GM18867 (cell line): ENCODE data around the gene FAT2.
"Not testable (repeated sequence)": the region's sequence is repeated elsewhere in the genome, so short reads cannot be mapped to it uniquely, and the experiment has no call there.

Experiments
- ATAC-seq: cut with Tn5 transposase; IDR thresholded peaks from one replicate; pipeline ENCODE4 v1.9.1; 2021; ENCODE audit warnings: mild to moderate bottlenecking, moderate library complexity; ENCODE audit not compliant: unreplicated experiment

The FAT2 gene

GRCh38 chr5:151584057-151584937, 6.8 kb downstream of the FAT2 start:
- ATAC-seq, result no peak

GRCh38 chr5:151581812-151582583, 9.1 kb downstream of the FAT2 start:
- ATAC-seq, result no peak

- ATAC-seq, result no peak
These were observed 9.8 kb downstream of the FAT2 start for GRCh38 chr5:151581347-151581746.

GRCh38 chr5:151580858-151581257, 10.3 kb downstream of the FAT2 start:
- ATAC-seq, result no peak

GRCh38 chr5:151580239-151580638, 10.9 kb downstream of the FAT2 start:
- ATAC-seq, result no peak

- ATAC-seq, result not testable (repeated sequence)
These were observed 12.0 kb downstream of the FAT2 start for GRCh38 chr5:151579146-151579545.

GRCh38 chr5:151578326-151579025, 12.7 kb downstream of the FAT2 start:
- no peak for ATAC-seq

GRCh38 chr5:151577566-151577965, 13.6 kb downstream of the FAT2 start:
- no peak for ATAC-seq

GRCh38 chr5:151574444-151574996, 16.6 kb downstream of the FAT2 start:
- no peak for ATAC-seq

GRCh38 chr5:151572657-151573368, 18.3 kb downstream of the FAT2 start:
- ATAC-seq, result no peak

- ATAC-seq, result no peak
These were observed 19.6 kb downstream of the FAT2 start for GRCh38 chr5:151571270-151572173.

- ATAC-seq, result no peak
These were observed 20.4 kb downstream of the FAT2 start for GRCh38 chr5:151570512-151571269.

GRCh38 chr5:151570058-151570457, 21.1 kb downstream of the FAT2 start:
- no peak for ATAC-seq

GRCh38 chr5:151569132-151570046, 21.7 kb downstream of the FAT2 start:
- ATAC-seq, result peak; percentile 56

GRCh38 chr5:151568036-151568435, 23.1 kb downstream of the FAT2 start:
- no peak for ATAC-seq

- ATAC-seq, result no peak
These were observed 25.2 kb downstream of the FAT2 start for GRCh38 chr5:151565971-151566370.

GRCh38 chr5:151562019-151562707, 29.0 kb downstream of the FAT2 start:
- ATAC-seq, result no peak
